Measurements from ENCODE around the gene COL17A1.

COL17A1 gene

DNA sequence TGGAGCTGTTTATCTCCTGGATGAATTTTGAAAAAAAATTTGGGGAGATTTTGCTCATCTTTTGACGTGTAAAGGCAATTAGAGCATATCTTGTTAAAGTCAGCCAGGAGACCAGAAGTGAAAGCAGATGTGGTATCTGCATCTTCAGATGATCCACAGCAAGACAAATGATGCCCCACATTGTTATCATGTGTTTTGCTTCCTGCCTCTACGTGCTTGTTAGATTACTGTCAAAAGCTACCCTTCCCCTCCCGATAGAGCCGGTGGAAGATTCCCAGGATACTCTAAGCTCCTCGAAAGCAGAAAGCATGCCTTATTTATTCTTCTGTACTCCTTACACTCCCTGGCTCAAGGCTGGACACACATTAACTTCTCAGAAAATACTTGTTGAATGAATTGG lies 12.9 kb downstream of the COL17A1 start:
- Histone ChIP-seq H3K56ac (ENCODE audit: low read length) (no peak overlapping the region), H3K18ac (ENCODE audit: low read length) (no peak overlapping the region), H3K4me3 (ENCODE audit: low read length) (no peak overlapping the region), H4K8ac (ENCODE audit: low read depth, low read length) (no peak overlapping the region), H2BK120ac (ENCODE audit: low read depth, low read length) (no peak overlapping the region), H2AK5ac (ENCODE audit: low read length) (no peak overlapping the region), H3K79me2 (ENCODE audit: control insufficient read depth, insufficient read depth, low read length) (no peaks in the 10 kb centered on the region), H3K23ac (ENCODE audit: low read length) (no peak overlapping the region), H3K36me3 (ENCODE audit: control insufficient read depth, insufficient read depth, low read length) (no peaks in the 10 kb centered on the region), H3K9ac (ENCODE audit: low read length) (no peak overlapping the region), H3K27ac (ENCODE audit: low read depth, low read length) (no peak overlapping the region), H3K4me2 (ENCODE audit: low read length) (no peak overlapping the region), H3K4ac (ENCODE audit: low read depth, low read length) (no peak overlapping the region), H4K5ac (ENCODE audit: low read length) (no peak overlapping the region), H2BK5ac (ENCODE audit: low read length) (no peak overlapping the region), H2BK15ac (replicated peaks; ENCODE audit: low read depth) (no peak overlapping the region), H3K79me1 (ENCODE audit: low read length) (no peaks in the 10 kb centered on the region), H3K27me3 (ENCODE audit: insufficient read depth, low read length, poor library complexity) (no peaks in the 10 kb centered on the region), H3K4me1 (ENCODE audit: control insufficient read depth, low read depth, low read length) (peaks cover 2% of the 10 kb centered on the region)
- no peak for DNase-seq
- no CpG with 5 or more reads among the region's 5 CpGs for WGBS (ENCODE audit: extremely low coverage, insufficient coverage, low lambda C conversion rate)

DNA sequence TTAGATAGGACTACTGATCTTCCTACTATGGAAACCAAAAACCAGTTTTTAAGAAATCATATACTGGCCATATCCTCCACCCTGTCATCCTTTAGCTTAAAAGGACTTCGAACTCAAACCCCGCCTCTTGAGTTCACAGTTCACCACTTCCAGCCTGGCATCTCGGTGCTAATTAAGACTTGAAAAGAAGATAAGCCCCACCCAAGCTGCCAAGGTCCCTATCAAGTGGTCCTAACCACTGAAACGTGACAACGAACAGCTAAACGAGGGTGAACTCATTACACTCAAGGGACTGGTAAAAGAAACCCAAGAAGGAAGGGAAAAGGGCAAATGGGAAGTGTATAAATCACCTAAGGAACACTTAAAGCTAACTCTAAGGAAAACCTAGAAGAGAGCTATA lies 16.1 kb downstream of the COL17A1 start:
- Histone ChIP-seq H2BK15ac (replicated peaks; ENCODE audit: low read depth) (no peak overlapping the region), H3K18ac (ENCODE audit: low read length) (no peak overlapping the region), H3K27ac (ENCODE audit: low read depth, low read length) (no peak overlapping the region), H3K4me2 (ENCODE audit: low read length) (no peak overlapping the region), H3K9ac (ENCODE audit: low read length) (no peak overlapping the region), H4K5ac (ENCODE audit: low read length) (no peak overlapping the region), H3K27me3 (ENCODE audit: insufficient read depth, low read length, poor library complexity) (no peaks in the 10 kb centered on the region), H3K23ac (ENCODE audit: low read length) (no peak overlapping the region), H2AK5ac (ENCODE audit: low read length) (no peak overlapping the region), H2BK5ac (ENCODE audit: low read length) (no peak overlapping the region), H3K4ac (ENCODE audit: low read depth, low read length) (no peak overlapping the region), H3K56ac (ENCODE audit: low read length) (no peak overlapping the region), H2BK120ac (ENCODE audit: low read depth, low read length) (no peak overlapping the region), H3K4me3 (ENCODE audit: low read length) (no peak overlapping the region), H4K8ac (ENCODE audit: low read depth, low read length) (no peak overlapping the region), H3K79me2 (ENCODE audit: control insufficient read depth, insufficient read depth, low read length) (no peaks in the 10 kb centered on the region), H3K36me3 (ENCODE audit: control insufficient read depth, insufficient read depth, low read length) (no peaks in the 10 kb centered on the region), H3K79me1 (ENCODE audit: low read length) (no peaks in the 10 kb centered on the region), H3K4me1 (ENCODE audit: control insufficient read depth, low read depth, low read length) (no peaks in the 10 kb centered on the region)
- no CpG with 5 or more reads among the region's 6 CpGs for WGBS (ENCODE audit: extremely low coverage, insufficient coverage, low lambda C conversion rate)
- DNase-seq: no peak

- no CpG with 5 or more reads among the region's 12 CpGs for WGBS (ENCODE audit: extremely low coverage, insufficient coverage, low lambda C conversion rate)
- Histone ChIP-seq H3K4ac (ENCODE audit: low read depth, low read length) (no peak overlapping the region), H3K4me2 (ENCODE audit: low read length) (no peak overlapping the region), H2AK5ac (ENCODE audit: low read length) (no peak overlapping the region), H2BK15ac (replicated peaks; ENCODE audit: low read depth) (no peak overlapping the region), H3K18ac (ENCODE audit: low read length) (no peak overlapping the region), H2BK5ac (ENCODE audit: low read length) (no peak overlapping the region), H3K56ac (ENCODE audit: low read length) (no peak overlapping the region), H3K27ac (ENCODE audit: low read depth, low read length) (no peak overlapping the region), H2BK120ac (ENCODE audit: low read depth, low read length) (no peak overlapping the region), H3K4me3 (ENCODE audit: low read length) (no peak overlapping the region), H4K5ac (ENCODE audit: low read length) (no peak overlapping the region), H3K27me3 (ENCODE audit: insufficient read depth, low read length, poor library complexity) (no peaks in the 10 kb centered on the region), H3K79me1 (ENCODE audit: low read length) (no peaks in the 10 kb centered on the region), H3K23ac (ENCODE audit: low read length) (no peak overlapping the region), H4K8ac (ENCODE audit: low read depth, low read length) (no peak overlapping the region), H3K79me2 (ENCODE audit: control insufficient read depth, insufficient read depth, low read length) (no peaks in the 10 kb centered on the region), H3K4me1 (ENCODE audit: control insufficient read depth, low read depth, low read length) (no peaks in the 10 kb centered on the region), H3K36me3 (ENCODE audit: control insufficient read depth, insufficient read depth, low read length) (no peaks in the 10 kb centered on the region), H3K9ac (ENCODE audit: low read length) (no peak overlapping the region)
- DNase-seq: no peak
Measured at GRCh38 chr10:104067525-104067924, 18.2 kb downstream of the COL17A1 start.

DNA sequence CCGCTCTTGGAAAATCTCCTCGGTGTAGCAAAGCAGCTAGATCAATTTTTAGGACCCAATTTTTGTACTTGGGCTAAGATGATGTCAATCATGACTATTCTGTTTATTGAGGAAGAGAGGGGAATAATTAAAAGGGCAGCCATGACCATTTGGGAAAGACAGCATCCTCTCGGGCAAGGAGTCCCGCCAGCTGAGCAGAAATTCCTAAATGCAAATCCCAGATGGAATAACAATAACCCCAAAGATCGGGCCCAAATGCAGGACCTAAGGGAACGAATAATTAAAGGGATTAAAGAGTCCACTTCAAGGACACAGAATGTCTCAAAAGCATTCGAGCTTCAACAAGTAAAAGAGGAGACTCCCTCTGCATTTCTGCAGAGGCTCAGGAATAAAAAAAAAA lies 18.7 kb downstream of the COL17A1 start:
- Histone ChIP-seq H3K36me3 (ENCODE audit: control insufficient read depth, insufficient read depth, low read length) (no peaks in the 10 kb centered on the region), H3K27me3 (ENCODE audit: insufficient read depth, low read length, poor library complexity) (no peaks in the 10 kb centered on the region), H3K4me2 (ENCODE audit: low read length) (no peak overlapping the region), H3K56ac (ENCODE audit: low read length) (no peak overlapping the region), H2BK120ac (ENCODE audit: low read depth, low read length) (no peak overlapping the region), H3K79me1 (ENCODE audit: low read length) (no peaks in the 10 kb centered on the region), H2AK5ac (ENCODE audit: low read length) (no peak overlapping the region), H3K79me2 (ENCODE audit: control insufficient read depth, insufficient read depth, low read length) (no peaks in the 10 kb centered on the region), H3K27ac (ENCODE audit: low read depth, low read length) (no peak overlapping the region), H3K4me3 (ENCODE audit: low read length) (no peak overlapping the region), H3K4ac (ENCODE audit: low read depth, low read length) (no peak overlapping the region), H3K23ac (ENCODE audit: low read length) (no peak overlapping the region), H2BK5ac (ENCODE audit: low read length) (no peak overlapping the region), H3K9ac (ENCODE audit: low read length) (no peak overlapping the region), H3K4me1 (ENCODE audit: control insufficient read depth, low read depth, low read length) (no peaks in the 10 kb centered on the region), H4K8ac (ENCODE audit: low read depth, low read length) (no peak overlapping the region), H3K18ac (ENCODE audit: low read length) (no peak overlapping the region), H2BK15ac (replicated peaks; ENCODE audit: low read depth) (no peak overlapping the region), H4K5ac (ENCODE audit: low read length) (no peak overlapping the region)
- WGBS (ENCODE audit: extremely low coverage, insufficient coverage, low lambda C conversion rate): no CpG with 5 or more reads among the region's 7 CpGs
- no peak for DNase-seq

- Histone ChIP-seq H3K4me3 (ENCODE audit: low read length) (no peak overlapping the region), H3K56ac (ENCODE audit: low read length) (no peak overlapping the region)
Measured at GRCh38 chr10:104065748-104066147, 19.9 kb downstream of the COL17A1 start.

GRCh38 chr10:104061196-104061595 lies 24.5 kb downstream of the COL17A1 start:
- Histone ChIP-seq H4K5ac (ENCODE audit: low read length) (no peak overlapping the region), H2BK15ac (replicated peaks; ENCODE audit: low read depth) (no peak overlapping the region), H3K4me3 (ENCODE audit: low read length) (no peak overlapping the region), H3K4me2 (ENCODE audit: low read length) (no peak overlapping the region), H2AK5ac (ENCODE audit: low read length) (no peak overlapping the region), H3K4me1 (ENCODE audit: control insufficient read depth, low read depth, low read length) (no peaks in the 10 kb centered on the region), H3K36me3 (ENCODE audit: control insufficient read depth, insufficient read depth, low read length) (no peaks in the 10 kb centered on the region), H3K79me1 (ENCODE audit: low read length) (no peaks in the 10 kb centered on the region), H3K27ac (ENCODE audit: low read depth, low read length) (no peak overlapping the region), H3K18ac (ENCODE audit: low read length) (no peak overlapping the region), H3K56ac (ENCODE audit: low read length) (no peak overlapping the region), H3K79me2 (ENCODE audit: control insufficient read depth, insufficient read depth, low read length) (no peaks in the 10 kb centered on the region), H3K4ac (ENCODE audit: low read depth, low read length) (no peak overlapping the region), H3K27me3 (ENCODE audit: insufficient read depth, low read length, poor library complexity) (no peaks in the 10 kb centered on the region), H3K23ac (ENCODE audit: low read length) (no peak overlapping the region), H4K8ac (ENCODE audit: low read depth, low read length) (no peak overlapping the region), H2BK5ac (ENCODE audit: low read length) (no peak overlapping the region), H3K9ac (ENCODE audit: low read length) (no peak overlapping the region), H2BK120ac (ENCODE audit: low read depth, low read length) (no peak overlapping the region)
- WGBS (ENCODE audit: extremely low coverage, insufficient coverage, low lambda C conversion rate): no CpG with 5 or more reads among the region's 6 CpGs
- DNase-seq: no peak

More at GRCh38 chr10:104065748-104066147, 19.9 kb downstream of the COL17A1 start:
- Histone ChIP-seq H4K8ac (ENCODE audit: low read depth, low read length) (no peak overlapping the region), H3K4me2 (ENCODE audit: low read length) (no peak overlapping the region), H3K4me1 (ENCODE audit: control insufficient read depth, low read depth, low read length) (no peaks in the 10 kb centered on the region), H3K9ac (ENCODE audit: low read length) (no peak overlapping the region), H3K79me2 (ENCODE audit: control insufficient read depth, insufficient read depth, low read length) (no peaks in the 10 kb centered on the region), H2AK5ac (ENCODE audit: low read length) (no peak overlapping the region), H4K5ac (ENCODE audit: low read length) (no peak overlapping the region), H3K4ac (ENCODE audit: low read depth, low read length) (no peak overlapping the region), H2BK5ac (ENCODE audit: low read length) (no peak overlapping the region), H3K36me3 (ENCODE audit: control insufficient read depth, insufficient read depth, low read length) (no peaks in the 10 kb centered on the region), H3K18ac (ENCODE audit: low read length) (no peak overlapping the region), H3K27ac (ENCODE audit: low read depth, low read length) (no peak overlapping the region), H2BK120ac (ENCODE audit: low read depth, low read length) (no peak overlapping the region), H3K23ac (ENCODE audit: low read length) (no peak overlapping the region), H2BK15ac (replicated peaks; ENCODE audit: low read depth) (no peak overlapping the region), H3K79me1 (ENCODE audit: low read length) (no peaks in the 10 kb centered on the region), H3K27me3 (ENCODE audit: insufficient read depth, low read length, poor library complexity) (no peaks in the 10 kb centered on the region)
- no CpG with 5 or more reads among the region's 1 CpG for WGBS (ENCODE audit: extremely low coverage, insufficient coverage, low lambda C conversion rate)
- DNase-seq: no peak

Data from mesendoderm (in vitro differentiated cells).